ENCODE data around the gene ACAD8.
A peak's percentile ranks its signal among the peaks of the same experiment; 100 is the strongest.
"Not testable (repeated sequence)": the region's sequence is repeated elsewhere in the genome, so short reads cannot be mapped to it uniquely, and the experiment has no call there.

Gene ACAD8

GRCh38 chr11:134240592-134240991, 12.8 kb upstream of the ACAD8 start:
- DNase-seq: no peak

GRCh38 chr11:134242376-134242775, 11.0 kb upstream of the ACAD8 start:
- no peak for DNase-seq

- no peak for DNase-seq
These were observed 9.5 kb upstream of the ACAD8 start for GRCh38 chr11:134243913-134244312.

- DNase-seq: no peak
These were observed 8.8 kb upstream of the ACAD8 start for GRCh38 chr11:134244593-134244992.

- no peak for DNase-seq
These were observed 7.9 kb upstream of the ACAD8 start for GRCh38 chr11:134245434-134245833.

- DNase-seq: no peak
These were observed 7.3 kb upstream of the ACAD8 start for GRCh38 chr11:134246100-134246499.

GRCh38 chr11:134246678-134247077, 6.7 kb upstream of the ACAD8 start:
- DNase-seq: no peak

GRCh38 chr11:134248910-134249480, 4.4 kb upstream of the ACAD8 start:
- DNase-seq: no peak

- DNase-seq: no peak
These were observed 3.1 kb upstream of the ACAD8 start for GRCh38 chr11:134250246-134250645.

- no peak for DNase-seq
These were observed 2.7 kb upstream of the ACAD8 start for GRCh38 chr11:134250675-134251074.

GRCh38 chr11:134252346-134253187, 801 bp upstream of the ACAD8 start:
- DNase-seq: no peak

- DNase-seq: no peak
These were observed 1.2 kb downstream of the ACAD8 start for GRCh38 chr11:134254433-134255183.

- not testable (repeated sequence) for DNase-seq
These were observed 1.8 kb downstream of the ACAD8 start for GRCh38 chr11:134255184-134255561.

- DNase-seq: no peak
These were observed 3.7 kb downstream of the ACAD8 start for GRCh38 chr11:134257101-134257500.

- DNase-seq: no peak
These were observed 5.2 kb downstream of the ACAD8 start for GRCh38 chr11:134258577-134258976.

- no peak for DNase-seq
These were observed 7.1 kb downstream of the ACAD8 start for GRCh38 chr11:134260503-134260902.

- DNase-seq: no peak
These were observed 7.6 kb downstream of the ACAD8 start for GRCh38 chr11:134260983-134261382.

GRCh38 chr11:134261626-134262488, 8.5 kb downstream of the ACAD8 start:
- peak; percentile 37 for DNase-seq

GRCh38 chr11:134264966-134265764, 11.8 kb downstream of the ACAD8 start:
- no peak for DNase-seq

- no peak for DNase-seq
These were observed 13.1 kb downstream of the ACAD8 start for GRCh38 chr11:134266440-134266839.

- no peak for DNase-seq
These were observed 13.5 kb downstream of the ACAD8 start for GRCh38 chr11:134266841-134267251.

- DNase-seq: no peak
These were observed 14.1 kb downstream of the ACAD8 start for GRCh38 chr11:134267461-134267860.
